CD4-positive, alpha-beta T cell treated with Interleukin-1 beta for 1 hour (primary cell): Measurements from ENCODE around the gene GLCE.
"Not testable (repeated sequence)": the region's sequence is repeated elsewhere in the genome, so short reads cannot be mapped to it uniquely, and the experiment has no call there.

Experiments used
- DNase-seq, 2 donors: peaks; one replicate each; pipeline ENCODE4 v3.0.0-alpha.2; 2020 to 2022

Gene GLCE

DNA sequence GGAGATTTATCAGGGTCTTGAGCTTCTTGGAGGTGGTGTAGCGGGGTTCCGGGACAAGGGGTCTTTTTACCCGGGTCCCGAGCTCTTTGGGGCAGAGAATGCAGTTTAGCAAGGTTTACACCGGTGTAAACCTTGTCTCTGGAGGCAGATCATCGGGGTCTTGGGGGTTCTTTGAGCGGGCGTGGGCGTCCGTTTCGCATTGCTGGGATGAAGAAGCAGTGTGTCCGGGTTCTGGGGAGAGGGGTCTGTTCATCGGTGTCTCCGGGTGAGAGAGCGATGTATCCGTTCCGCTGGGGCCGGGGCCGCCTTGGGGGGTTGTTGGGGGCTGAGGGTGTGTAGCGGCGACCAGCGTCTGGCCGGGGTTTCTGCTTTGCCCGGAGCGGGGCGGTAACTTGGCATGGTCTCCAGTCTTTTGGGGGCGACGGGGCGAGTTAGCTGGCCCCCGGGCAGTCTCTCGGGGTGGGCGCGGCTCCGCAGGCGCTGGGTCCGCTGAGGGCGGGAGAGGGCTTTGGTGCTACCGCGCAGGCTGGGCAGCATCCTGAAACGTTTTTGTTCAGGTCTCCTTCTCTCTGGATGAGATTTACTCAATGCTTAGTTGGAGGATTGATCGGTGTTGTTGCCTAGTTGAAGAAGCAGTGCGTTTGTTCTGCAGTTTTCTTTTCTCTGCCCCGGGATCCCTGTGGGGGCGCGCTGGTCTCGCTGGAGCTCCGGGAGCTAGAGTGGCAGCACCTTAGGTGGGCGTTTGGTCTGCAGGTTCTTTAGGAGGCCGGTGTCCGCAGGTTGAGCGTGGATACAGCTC is 843 bp downstream of the GLCE start:
- peak in 1 of 2 donors; percentile 13 for DNase-seq

DNA sequence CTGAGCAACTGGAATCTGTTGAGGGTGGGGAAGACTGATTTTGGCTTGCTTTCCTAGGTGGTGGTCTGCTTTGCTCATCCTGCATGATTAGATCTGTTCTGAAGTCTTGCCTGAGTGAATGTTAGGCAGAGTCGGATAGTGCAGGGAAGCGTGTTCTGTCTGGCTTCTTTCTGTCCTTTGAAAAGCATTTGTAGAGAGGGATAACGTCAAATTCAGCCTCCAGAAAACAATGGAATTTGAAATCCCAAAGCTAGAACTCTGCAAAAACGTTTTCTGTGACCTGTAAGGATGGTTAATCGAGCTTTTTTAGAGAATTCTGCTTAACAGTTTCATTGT is 1.4 kb downstream of the GLCE start:
- DNase-seq = no peak

DNA sequence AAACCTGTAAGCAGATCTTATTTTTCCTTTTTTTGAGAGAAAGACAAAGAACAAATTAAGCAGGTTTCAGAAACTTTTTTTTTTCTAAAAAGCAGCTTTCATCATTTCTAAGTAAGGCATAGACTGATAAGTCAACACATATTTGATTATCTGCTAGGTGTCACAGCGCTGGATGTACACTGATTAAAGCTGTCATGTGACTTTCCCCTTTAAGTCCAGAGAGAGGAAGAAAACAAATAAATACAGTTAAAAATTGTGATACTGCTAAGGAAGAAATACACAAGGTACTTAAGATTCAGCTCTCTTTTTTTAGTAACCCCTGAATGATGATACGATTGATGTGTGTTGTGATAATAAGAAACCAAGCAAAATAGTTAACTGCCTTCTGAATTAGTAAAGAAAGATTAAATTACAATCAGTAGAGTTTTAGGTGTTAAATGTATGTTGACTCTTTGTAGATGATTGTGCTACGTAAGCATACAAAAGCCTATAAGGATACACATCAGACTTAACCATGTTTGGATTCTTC is 2.8 kb downstream of the GLCE start:
- no peak for DNase-seq

DNA sequence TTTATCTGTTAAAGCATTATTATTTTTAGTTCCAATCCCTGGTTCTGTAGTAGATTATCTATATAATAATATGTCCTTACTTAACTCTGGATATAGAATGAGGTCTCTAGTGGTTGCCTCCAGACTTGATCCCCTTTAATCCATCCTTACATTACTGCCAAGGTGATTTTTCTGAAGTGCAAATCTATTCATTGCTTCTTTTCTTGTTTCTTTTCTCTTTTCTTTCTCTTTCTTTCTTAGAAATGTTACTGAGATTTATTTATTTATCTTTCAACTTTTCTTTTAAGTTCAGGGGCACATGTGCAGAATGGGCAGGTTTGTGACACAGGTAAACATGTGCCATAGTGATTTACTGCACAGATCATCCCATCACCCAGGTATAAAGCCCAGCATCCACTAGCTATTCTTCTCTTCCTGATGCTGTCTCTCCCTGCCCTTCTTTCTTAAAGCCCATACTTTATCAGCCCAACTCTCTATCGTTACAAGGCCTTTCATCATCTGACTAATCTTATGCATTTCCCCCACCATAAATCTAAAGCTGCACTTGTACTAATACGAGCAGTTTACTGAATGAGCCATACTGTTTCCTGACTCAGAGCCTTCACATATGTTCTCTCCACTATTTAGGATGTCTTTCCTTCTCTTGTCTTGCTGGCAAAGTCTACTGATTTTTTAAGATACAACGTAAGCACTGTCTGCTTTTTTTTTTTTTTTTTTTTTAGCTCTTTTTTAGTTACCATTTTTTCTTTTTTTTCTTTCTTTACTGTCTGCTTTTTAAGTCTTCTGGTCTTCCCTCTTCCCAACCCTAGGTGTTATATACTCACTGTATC is 4.6 kb downstream of the GLCE start:
- DNase-seq = no peak

DNA sequence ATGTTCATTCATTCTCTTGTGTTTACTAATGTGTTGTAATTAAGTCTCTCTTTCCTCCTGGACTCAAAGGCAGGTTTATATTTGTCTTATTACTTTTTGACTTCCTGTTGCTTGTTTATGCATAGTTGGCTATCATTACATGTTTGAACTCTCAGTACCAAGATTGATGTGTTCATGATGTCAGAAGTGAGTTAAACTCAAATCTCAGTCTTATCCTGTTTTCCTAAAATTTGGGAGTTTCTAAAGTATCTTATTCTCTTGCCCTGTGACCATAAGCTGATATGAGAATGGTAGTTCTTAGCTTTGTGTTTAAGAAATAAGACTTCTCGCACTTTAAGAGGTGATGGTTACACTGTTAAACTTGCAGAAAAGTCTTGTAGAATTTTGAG is 5.2 kb downstream of the GLCE start:
- DNase-seq = no peak

DNA sequence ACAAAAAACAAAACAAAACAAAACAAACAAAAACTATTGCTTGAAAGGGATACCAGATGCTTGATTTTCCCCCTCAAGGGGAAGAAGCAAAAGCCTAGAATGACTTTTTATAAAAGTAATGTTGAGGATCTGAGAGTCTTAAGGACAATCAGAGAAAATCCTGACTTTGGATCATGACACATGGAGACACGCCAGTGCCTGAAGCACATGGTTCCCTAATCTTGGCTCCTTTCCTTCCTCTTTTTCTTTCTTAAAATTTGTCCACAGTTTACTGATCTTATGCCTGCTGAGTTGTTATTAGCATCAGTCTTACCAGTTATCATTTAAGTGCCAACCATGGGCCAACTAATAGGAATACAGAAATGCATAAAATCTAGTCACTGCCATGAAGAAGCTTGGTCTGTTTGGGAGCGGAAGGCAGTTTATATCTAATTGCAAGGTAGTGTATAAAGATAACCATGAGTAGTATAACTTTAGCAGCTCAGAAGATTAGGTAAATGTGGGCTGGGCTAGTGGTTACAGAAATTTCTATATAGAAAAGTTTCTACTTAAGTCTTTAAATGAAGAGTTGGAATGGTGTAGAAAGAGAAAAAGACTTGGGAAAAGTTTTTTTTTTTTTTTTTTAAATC is 6.9 kb downstream of the GLCE start:
- no peak for DNase-seq

DNA sequence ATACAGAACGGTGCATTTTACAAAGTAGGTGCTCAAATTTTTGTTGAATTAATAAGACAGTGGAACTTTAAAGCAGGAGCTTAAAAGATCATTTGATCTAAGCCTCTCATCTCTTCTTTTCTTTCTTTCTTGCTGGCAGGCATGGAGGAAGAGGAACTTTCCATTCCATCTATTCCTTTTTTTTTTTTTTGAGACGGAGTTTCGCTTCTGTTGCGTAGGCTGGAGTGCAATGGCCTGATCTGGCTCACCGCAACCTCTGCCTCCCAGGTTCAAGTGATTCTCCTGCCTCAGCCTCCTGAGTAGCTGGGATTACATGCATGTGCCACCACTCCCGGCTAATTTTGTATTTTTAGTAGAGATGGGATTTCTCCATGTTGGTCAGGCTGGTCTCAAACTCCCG is 7.9 kb downstream of the GLCE start:
- DNase-seq = not testable (repeated sequence)

DNA sequence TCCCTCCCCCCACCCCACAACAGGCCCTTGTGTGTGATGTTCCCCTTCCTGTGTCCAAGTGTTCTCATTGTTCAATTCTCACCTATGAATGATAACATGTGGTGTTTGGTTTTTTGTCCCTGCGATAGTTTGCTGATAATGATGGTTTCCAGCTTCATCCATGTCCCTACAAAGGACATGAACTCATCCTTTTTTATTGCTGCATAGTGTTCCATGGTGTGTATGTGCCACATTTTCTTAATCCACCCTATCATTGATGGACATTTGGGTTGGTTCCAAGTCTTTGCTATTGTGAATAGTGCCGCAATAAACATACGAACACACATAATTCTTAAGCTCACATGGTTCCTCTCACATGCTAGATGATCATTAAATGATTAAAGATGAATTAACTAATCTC is 9.1 kb downstream of the GLCE start:
- not testable (repeated sequence) for DNase-seq

DNA sequence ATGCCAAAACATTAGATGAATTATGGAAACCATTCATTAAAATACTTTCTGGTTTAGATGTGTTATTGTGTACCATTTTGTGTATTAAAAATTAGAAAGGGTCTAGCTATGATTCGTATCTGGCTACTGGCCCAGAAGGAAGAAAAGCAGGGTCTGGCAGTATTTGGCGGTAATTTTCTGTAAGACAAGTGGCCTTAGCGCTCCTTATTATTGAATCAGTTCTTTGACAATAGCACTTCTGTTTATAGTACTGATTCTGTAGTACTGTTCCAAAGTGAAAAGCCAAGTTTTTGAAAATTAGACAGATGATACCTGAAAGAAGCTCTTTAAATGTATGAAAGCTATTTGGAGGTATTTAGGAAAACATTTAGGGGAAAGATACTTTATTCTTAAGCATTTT is 10.2 kb downstream of the GLCE start:
- no peak for DNase-seq

DNA sequence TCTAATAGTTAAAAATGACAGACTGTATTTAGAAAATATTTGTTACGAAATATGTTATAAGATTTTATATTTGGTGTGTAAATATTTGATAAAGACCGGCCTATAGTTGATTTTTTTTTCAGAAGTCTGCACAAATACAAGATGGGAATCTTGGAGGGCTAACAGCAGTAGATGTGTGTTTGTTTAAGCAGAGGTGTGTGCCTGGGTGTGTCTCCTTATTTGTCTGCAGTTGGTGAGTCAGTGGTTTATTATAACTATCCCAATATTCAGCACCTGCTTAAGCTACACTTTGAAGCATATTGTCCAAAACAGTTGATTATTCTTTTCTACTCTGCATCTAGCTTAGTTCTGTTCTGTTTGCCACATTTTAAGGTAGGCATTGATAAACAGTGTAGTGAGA is 12.4 kb downstream of the GLCE start:
- no peak for DNase-seq

DNA sequence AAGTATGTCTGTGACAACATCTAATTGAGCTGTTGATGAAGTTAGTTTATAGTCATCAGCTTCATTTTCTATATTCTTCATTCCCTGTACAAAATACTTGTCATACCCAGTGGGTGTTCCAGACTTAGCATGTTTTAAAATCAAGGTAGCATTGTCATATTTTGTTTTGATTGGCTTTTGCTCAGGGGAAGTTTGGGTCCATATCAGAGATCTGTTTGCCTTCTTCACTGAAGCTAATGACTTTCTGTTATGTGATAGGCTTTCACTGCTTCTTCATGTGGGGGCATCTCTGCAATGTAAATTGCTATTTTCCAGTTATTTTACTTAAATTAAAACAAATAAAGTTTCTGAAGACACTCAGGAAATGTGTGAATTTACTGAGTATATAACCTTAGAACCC is 15.1 kb downstream of the GLCE start:
- no peak for DNase-seq

DNA sequence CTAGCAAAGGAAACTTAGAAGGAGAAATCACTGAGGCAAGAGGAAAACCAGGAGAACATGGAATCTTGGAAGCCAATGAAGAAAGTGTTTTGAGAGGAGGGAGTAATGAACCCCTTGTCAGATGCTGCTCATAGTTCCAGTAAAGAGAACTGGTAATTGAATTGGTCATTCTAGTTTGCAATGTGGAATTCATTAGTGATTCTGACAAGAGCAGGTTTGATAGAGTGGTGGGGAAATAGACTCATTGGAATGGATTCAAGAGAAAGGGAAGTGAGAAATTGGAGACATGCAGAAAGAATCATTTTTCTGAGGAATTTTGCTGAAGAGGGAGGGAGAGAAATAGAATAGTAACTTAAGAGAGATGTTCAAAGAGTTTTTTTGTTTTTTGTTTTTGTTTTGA is 21.0 kb downstream of the GLCE start:
- DNase-seq = no peak

DNA sequence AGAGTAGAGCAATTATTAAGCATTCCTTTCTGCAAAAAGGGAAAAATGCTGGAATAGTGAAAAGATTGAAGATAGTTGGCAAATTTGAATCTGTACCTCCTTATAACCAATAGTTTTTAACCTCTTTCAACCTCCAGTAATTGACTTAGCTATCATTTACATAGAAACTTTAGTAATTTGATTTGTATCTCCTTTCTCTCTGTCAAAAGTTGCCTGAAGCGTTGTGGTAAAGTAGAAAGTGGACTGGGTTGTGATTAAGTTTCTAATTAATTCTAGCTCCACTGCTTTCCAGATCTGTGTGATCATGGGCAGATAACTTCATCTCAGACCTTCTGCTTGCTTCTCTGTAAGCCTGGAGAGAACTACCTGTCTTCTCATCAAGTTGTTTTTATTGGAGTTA is 24.8 kb downstream of the GLCE start:
- no peak for DNase-seq

DNA sequence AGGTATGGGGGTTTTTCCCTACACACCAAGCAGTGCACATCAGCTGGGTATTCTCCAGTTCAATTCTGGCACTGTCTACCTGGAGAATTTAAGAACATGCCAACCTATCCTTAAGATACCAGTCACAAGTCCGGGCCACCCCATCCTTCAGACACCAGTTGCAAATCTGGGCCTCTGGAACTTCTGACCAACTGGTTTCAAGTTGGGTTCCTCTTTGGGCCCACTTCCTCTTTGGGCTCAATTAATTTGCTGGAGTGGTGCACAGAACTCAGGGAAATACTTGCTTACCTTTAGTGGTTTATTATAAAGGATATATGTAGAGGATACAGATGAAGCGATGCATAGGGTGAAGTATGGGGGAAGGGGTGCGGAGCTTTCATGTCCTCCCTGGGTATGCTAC is 25.3 kb downstream of the GLCE start:
- DNase-seq = no peak

DNA sequence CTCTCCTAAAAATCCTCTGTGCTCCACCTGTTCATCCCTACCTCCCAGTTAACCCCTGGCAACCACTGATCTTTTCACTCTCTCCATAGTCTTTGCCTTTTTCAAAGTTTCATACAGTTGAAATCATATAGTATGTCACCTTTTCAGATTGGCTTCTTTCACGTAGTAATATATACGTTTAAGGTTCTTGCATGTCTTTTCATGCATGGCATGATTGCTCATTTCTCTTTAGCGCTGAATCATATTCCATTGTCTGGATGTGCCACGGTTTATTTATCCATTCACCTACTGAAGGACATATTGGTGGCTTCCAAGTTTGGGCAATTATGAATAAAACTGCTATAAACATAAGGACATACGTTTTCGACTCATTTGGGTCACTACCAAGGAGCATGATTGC is 28.7 kb downstream of the GLCE start:
- DNase-seq = no peak

DNA sequence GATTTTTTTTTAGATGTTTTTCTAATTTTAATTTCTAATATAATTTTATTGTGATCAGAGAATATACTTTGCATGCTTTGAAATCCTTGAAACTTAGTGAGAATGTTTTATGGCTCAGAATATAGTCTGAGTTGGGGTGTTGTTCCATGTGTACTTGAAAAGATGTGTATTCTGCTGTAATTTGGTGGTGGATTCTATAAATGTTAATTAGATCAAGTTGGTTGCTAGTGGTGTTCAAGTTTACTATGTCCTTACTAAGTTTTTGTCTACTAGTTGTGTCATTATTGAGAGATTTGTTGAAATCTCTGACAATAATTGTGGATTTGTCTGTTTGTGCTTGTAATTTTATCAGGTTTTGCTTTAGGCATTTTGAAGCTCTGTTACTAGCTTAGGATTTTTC is 29.7 kb downstream of the GLCE start:
- DNase-seq = no peak

DNA sequence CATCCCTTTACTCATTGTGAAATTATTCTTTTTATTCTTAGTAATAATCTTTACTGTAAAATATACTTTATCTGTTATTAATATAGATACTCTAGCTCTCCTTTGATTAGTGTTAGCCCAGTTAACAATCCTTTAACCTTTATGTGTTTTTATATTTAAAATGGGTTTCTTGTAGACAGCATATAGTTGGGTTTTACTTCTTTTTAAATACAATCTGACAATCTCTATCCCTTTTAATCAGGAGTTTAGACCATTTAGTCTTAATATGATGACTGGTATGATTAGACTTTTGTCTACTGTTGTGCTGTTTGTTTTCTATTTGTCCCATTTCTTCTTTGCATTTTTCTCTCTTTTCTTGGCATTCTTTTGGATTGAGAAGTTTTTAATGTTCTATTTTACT is 30.1 kb downstream of the GLCE start:
- no peak for DNase-seq

DNA sequence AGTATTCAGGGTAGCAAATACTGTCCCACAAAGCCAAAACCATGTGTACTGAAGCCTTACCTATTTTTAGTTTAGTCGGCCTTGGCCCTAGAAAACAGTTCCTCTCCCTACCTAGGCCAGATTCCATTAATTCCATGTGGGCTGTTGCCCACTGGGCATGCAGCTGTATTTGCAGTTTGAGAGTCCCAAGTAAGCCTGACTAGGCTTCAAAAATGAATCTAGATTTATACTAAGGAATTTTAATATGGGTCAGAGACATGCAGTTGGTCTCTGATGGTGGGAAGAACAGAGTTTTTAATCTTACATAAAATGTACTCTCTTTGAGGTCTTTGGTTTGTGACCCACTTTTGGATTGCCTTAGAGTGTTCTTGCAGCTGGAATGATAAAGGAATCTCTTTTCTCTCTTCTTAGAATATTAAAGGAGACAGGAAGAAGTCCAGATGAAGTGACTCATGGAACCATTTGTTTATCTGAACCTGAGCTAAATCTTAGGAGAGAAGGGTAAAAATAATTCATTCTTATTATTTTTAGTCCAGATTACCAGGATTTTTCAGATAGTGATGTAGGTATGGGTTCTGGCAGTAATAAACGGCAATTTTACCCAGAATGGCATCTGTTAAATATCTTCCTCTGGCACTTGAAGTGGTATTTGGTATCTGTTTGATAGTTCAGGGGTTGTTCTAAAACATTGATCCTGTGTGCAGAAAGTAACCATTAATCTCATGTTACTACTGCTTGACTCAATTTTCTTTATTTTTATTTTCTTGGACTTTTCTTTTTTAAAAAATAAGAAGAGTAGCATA is 33.8 kb downstream of the GLCE start:
- no peak for DNase-seq

DNA sequence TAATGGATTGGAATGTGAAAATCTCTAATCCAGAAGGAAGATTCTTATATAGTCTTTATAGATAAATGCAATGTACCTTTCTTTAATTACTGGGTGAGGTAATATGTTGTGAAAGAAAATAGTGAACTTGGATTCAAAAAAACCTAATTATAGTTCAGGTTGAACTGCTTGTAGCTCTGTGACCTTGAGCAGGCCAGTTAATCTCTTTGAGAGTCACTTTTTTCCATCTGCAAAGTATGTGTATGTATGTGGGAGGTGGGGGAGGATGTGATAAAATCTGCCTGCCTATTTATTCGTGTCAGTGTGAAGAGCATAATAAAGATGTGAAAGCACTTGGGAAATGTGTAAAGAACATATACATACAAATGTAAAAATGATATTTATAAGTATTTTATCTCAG is 34.4 kb downstream of the GLCE start:
- no peak for DNase-seq

DNA sequence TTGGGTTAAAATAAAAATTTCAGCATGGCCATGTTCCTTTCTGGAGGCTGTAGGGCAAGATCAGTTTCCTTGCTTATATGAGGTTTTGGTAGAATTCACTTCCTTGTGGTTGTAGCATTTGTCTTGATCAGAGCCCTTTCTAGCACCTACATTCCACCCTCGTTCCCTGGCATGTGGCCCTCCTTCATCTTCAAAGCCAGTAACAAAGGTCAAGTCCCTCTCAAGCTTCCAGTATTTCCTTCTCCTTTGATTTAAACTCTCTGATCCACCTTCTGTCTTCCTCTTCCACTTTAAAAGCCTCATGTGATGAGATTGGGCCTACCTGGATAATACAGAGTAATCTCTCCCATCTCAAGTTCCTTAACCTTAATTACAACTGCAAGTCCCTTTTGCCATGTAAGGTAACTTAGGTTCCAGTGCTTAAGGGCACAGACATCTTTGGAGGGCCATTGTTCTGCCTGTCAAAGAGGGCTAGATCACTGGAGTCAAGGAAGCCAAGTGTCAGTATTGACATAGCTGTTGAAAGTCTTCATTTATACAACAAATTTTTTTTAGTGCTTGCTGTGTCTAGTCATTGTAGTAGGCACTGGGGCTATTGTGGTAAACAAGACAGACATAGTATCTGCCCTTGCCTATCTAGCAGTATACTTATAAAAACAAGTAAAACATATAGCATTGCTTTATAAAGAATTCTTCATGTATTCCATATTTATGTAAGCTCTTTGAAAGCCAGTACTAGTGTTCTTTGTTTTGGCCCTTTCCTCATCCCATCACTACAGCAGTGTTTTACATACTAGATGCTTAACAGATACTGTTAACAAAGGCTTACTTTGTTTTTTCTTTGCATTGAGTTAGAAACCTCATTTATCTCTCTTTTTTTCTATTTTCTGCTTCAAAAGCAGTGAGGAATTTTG is 40.7 kb downstream of the GLCE start:
- DNase-seq = no peak

DNA sequence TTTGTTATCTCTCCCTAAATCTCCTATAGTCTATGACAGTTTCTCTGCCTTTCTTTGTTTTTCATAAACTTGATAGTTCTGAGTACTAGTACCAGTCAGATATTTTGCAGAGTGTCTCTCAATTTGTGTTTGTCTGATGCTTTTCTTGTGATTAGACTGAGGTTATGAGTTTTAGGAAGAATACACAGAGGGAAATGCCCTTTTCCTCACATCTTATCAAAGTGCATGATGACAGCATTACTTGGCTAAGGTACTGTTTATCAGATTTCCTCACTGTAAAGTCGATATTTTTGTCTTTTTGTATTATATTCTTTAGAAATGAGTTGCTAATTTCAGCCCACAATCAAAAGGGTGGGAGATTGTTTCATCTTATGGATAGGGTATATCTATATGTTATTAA is 45.6 kb downstream of the GLCE start:
- no peak for DNase-seq

DNA sequence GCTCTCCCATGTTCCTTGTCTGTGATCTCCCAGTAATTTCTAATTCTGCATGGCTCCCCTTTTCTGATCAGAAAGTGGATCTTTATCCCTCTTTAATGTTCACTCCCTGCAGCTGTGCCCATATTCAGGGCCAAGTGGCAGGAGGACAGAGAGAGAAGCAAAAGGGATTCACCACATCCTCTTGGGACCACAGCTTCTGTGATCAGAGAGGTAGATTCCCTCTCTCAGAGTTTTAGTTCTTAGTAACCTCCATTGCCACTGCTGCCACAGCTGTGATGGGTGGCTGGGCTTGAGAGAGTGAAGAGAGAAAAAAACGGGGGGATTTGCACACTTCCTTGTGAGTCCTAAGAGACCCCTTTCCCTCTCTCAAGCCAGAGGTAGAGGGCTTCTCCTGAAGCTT is 49.2 kb downstream of the GLCE start:
- no peak for DNase-seq
